ENCODE results near the gene LAMB3. TPM values are rescaled to one million over a fixed set of nuclear protein-coding genes. Genes with fewer than 3 reads are reported as not detected.

LAMB3 gene
- total RNA-seq, 1 donor from 2014 or later = not detected

DNA sequence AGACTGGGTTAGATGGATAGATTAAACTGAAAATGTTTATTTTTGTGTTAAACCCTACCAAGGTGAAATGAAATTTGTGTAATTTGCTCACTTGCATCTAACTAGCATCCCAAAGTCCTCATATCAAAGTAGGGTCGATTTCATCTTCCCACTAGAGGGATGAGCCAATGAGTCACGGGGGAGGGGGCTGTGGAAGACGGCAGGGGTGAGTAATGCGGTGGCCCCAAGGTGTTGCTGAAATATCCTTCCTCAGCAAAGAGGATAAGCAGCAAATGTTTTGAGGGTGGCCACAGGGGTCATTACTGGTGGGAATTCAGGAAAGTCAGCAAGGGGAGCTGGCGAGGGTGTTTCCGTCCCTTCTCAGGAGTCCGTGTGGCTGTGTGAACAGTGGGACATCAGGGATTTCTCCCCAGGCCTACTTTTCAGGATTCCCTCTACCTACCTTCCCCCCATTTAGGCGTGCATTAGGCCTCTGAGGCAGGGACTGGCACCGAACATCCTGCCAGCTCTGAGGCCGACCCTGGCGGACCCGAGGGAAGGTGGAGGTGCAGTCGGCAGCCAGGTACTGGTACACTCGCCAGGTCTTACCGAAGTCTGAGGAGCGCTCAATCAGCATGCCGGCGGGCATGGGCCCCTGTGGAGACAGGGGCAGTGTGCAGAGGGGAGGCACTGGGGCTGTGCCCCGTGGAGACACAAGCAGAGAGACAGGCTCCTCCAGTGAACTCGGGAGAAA is 18.1 kb downstream of the LAMB3 start:
- H3K9ac ChIP-seq = no peak overlapping the region
- H3K27me3 Mint-ChIP-seq (ENCODE audit: insufficient read depth, low read depth) = peaks cover 5% of the 10 kb centered on the region
- H3K4me2 ChIP-seq = no peak overlapping the region
- H3K27ac ChIP-seq = no peak overlapping the region
- H3K9me3 ChIP-seq (ENCODE audit: low read depth) = no peaks in the 10 kb centered on the region
- no peak overlapping the region for H3K27ac Mint-ChIP-seq
- no peaks in the 10 kb centered on the region for H4K20me1 ChIP-seq (ENCODE audit: low read depth)
- H3K4me3 ChIP-seq = no peak overlapping the region
- H3K36me3 Mint-ChIP-seq = no peaks in the 10 kb centered on the region
- H3K4me1 ChIP-seq = no peaks in the 10 kb centered on the region
- DNase-seq (ENCODE audit: low spot score) = no peak
- H3K79me2 ChIP-seq (ENCODE audit: low read depth) = no peaks in the 10 kb centered on the region
- no peaks in the 10 kb centered on the region for H3K27me3 ChIP-seq
- no peak overlapping the region for H2AFZ ChIP-seq (replicated peaks)
- H3K4me3 Mint-ChIP-seq = no peak overlapping the region
- no peaks in the 10 kb centered on the region for H3K9me3 Mint-ChIP-seq
- H3K4me1 Mint-ChIP-seq = peaks cover 5% of the 10 kb centered on the region
- no peaks in the 10 kb centered on the region for H3F3A ChIP-seq (ENCODE audit: low read depth)
- TF ChIP-seq EZH2phosphoT487 (IDR thresholded peaks at IDR 0.05) = no peak
- TF ChIP-seq, protein P1, sequence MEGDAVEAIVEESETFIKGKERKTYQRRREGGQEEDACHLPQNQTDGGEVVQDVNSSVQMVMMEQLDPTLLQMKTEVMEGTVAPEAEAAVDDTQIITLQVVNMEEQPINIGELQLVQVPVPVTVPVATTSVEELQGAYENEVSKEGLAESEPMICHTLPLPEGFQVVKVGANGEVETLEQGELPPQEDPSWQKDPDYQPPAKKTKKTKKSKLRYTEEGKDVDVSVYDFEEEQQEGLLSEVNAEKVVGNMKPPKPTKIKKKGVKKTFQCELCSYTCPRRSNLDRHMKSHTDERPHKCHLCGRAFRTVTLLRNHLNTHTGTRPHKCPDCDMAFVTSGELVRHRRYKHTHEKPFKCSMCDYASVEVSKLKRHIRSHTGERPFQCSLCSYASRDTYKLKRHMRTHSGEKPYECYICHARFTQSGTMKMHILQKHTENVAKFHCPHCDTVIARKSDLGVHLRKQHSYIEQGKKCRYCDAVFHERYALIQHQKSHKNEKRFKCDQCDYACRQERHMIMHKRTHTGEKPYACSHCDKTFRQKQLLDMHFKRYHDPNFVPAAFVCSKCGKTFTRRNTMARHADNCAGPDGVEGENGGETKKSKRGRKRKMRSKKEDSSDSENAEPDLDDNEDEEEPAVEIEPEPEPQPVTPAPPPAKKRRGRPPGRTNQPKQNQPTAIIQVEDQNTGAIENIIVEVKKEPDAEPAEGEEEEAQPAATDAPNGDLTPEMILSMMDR (IDR thresholded peaks at IDR 0.05) = no peak
- no peak for TF ChIP-seq EZH2 (IDR thresholded peaks at IDR 0.05)
- no peaks in the 10 kb centered on the region for H3K36me3 ChIP-seq

DNA sequence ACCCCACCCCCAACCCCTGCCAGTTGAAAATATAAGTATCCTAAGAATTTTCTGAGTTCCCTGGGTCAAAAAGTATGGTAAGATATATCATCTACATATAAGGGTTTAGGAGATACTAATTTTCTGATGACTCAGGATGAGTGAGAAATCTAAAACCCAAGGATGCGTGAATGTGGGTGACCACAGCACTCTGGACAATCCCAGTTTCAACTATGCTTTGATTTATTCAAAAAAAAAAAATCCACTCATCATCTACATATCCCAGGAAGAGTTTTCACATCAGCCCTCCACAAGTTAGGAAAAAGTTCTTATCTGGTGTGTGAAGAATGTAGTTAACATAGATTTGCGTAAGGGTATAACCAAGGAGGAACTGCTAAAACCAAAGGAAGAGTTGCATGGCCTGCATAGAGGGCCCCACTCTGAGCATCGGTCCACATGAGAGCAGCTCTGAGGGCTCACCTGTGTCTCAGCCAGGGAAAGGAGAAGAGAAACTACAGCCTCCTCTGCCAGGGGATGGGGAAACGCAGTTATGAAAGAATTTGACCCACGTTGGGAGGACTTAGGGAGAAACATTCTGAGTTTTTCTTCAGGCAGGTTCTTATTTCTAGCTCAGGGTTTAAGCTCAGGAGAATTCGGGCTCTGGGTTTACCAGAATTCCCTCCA is 18.8 kb downstream of the LAMB3 start:
- Histone ChIP-seq H3K9ac (no peak overlapping the region), H4K20me1 (ENCODE audit: low read depth) (no peaks in the 10 kb centered on the region), H3K4me2 (no peak overlapping the region), H3K4me1 (no peaks in the 10 kb centered on the region), H3K27me3 (no peaks in the 10 kb centered on the region), H2AFZ (replicated peaks) (no peak overlapping the region), H3K36me3 (no peaks in the 10 kb centered on the region), H3F3A (ENCODE audit: low read depth) (no peaks in the 10 kb centered on the region), H3K27ac (no peak overlapping the region), H3K79me2 (ENCODE audit: low read depth) (no peaks in the 10 kb centered on the region), H3K9me3 (ENCODE audit: low read depth) (no peaks in the 10 kb centered on the region), H3K4me3 (no peak overlapping the region)
- H3K9me3 Mint-ChIP-seq = no peaks in the 10 kb centered on the region
- H3K27me3 Mint-ChIP-seq (ENCODE audit: insufficient read depth, low read depth) = peaks cover 8% of the 10 kb centered on the region
- peak overlapping the region; percentile 39 for H3K27ac Mint-ChIP-seq
- DNase-seq (ENCODE audit: low spot score) = no peak
- peaks cover 5% of the 10 kb centered on the region for H3K4me1 Mint-ChIP-seq
- no peak for TF ChIP-seq EZH2phosphoT487 (IDR thresholded peaks at IDR 0.05)
- TF ChIP-seq, protein P1 (IDR thresholded peaks at IDR 0.05) = no peak
- TF ChIP-seq EZH2 (IDR thresholded peaks at IDR 0.05) = no peak
- H3K4me3 Mint-ChIP-seq = peak overlapping the region; percentile 54
- no peaks in the 10 kb centered on the region for H3K36me3 Mint-ChIP-seq

DNA sequence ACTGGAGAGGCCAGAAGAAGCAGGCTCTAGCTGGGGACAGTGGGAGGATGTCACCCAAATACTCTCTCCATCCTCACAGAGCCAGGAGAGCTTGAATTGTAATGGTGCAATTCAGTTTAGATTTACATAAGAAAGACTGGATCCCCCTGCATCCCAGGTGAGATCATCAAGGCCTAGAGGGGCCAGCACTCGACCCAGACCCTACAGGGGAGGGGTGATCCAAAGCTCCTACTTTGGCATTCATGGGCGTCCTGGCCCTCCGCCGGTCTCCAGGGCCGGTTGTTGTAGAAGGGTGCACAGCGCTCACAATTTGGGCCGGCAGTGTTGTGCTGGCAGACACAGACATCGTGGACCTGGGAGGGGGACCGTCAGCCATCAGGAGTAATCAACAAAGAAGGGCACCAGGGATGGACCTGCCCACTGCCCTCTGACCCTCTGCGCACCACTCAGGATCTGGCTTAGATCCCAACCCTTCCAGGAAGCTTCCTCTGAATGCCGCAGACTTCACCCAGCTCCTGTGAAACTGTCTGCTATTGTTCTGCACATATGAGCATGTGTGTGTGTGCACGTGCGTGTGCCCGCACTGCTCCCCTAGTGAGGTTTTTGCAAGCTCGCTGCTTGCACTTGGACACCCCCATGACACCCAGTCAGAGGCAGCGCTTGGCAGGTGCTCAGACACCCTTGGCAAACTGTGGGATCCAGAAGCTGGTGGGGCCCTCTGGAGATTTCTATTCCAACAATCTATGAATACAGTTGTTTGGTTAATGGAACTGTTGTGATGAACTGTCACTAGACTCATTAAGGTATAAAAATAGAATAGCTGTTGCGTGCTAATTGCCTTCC is 21.6 kb downstream of the LAMB3 start:
- Histone ChIP-seq H3K9me3 (ENCODE audit: low read depth) (no peaks in the 10 kb centered on the region), H3K9ac (no peak overlapping the region), H3K27ac (no peak overlapping the region), H3K36me3 (no peaks in the 10 kb centered on the region), H3K4me2 (no peak overlapping the region), H3F3A (ENCODE audit: low read depth) (no peaks in the 10 kb centered on the region), H3K4me3 (no peak overlapping the region), H2AFZ (replicated peaks) (no peak overlapping the region), H3K4me1 (no peaks in the 10 kb centered on the region), H3K27me3 (no peaks in the 10 kb centered on the region), H3K79me2 (ENCODE audit: low read depth) (no peaks in the 10 kb centered on the region), H4K20me1 (ENCODE audit: low read depth) (no peaks in the 10 kb centered on the region)
- no peak overlapping the region for H3K4me3 Mint-ChIP-seq
- DNase-seq (ENCODE audit: low spot score) = no peak
- H3K9me3 Mint-ChIP-seq = no peaks in the 10 kb centered on the region
- H3K36me3 Mint-ChIP-seq = no peaks in the 10 kb centered on the region
- peaks cover 9% of the 10 kb centered on the region for H3K4me1 Mint-ChIP-seq
- no peak overlapping the region for H3K27ac Mint-ChIP-seq
- H3K27me3 Mint-ChIP-seq (ENCODE audit: insufficient read depth, low read depth) = peaks cover 8% of the 10 kb centered on the region
- TF ChIP-seq EZH2phosphoT487 (IDR thresholded peaks at IDR 0.05) = no peak
- TF ChIP-seq, protein P1 (IDR thresholded peaks at IDR 0.05) = no peak
